GM20000 (cell line): ENCODE measurements around the gene PLD1.

ENCODE experiments used
- DNase-seq: peaks from one replicate; pipeline ENCODE4 v3.0.0; 2012; ENCODE audit warnings: low spot score
- TF ChIP-seq, protein P1 (sequence below): IDR thresholded peaks from 2 replicates; pipeline ENCODE4 v1.5.1; 2012; ENCODE audit warnings: mild to moderate bottlenecking, control low read depth; ENCODE audit errors: extremely low read depth, missing control alignments

The PLD1 gene

DNA sequence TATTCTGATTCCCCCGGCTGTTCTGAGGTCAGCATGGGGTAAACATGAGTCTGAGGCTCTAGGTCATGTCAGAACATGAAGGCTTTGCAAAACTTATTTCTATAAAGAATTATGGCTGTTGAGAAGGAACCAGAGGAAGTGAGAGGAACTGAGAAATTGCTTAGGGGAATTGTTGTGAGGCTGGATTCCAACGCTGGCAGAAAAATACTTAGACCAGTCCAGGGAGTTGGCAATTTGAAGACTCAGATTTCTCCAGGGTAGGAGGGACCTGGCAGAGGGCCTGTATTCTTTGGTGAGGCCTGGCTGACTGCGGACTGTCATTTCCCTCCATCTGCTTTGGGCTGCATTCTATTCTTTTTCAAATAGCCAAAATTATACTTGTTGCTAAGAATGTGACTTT is 155.5 kb downstream of the PLD1 start:
- DNase-seq: no peak
- TF ChIP-seq, protein P1, sequence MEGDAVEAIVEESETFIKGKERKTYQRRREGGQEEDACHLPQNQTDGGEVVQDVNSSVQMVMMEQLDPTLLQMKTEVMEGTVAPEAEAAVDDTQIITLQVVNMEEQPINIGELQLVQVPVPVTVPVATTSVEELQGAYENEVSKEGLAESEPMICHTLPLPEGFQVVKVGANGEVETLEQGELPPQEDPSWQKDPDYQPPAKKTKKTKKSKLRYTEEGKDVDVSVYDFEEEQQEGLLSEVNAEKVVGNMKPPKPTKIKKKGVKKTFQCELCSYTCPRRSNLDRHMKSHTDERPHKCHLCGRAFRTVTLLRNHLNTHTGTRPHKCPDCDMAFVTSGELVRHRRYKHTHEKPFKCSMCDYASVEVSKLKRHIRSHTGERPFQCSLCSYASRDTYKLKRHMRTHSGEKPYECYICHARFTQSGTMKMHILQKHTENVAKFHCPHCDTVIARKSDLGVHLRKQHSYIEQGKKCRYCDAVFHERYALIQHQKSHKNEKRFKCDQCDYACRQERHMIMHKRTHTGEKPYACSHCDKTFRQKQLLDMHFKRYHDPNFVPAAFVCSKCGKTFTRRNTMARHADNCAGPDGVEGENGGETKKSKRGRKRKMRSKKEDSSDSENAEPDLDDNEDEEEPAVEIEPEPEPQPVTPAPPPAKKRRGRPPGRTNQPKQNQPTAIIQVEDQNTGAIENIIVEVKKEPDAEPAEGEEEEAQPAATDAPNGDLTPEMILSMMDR: no peak

DNA sequence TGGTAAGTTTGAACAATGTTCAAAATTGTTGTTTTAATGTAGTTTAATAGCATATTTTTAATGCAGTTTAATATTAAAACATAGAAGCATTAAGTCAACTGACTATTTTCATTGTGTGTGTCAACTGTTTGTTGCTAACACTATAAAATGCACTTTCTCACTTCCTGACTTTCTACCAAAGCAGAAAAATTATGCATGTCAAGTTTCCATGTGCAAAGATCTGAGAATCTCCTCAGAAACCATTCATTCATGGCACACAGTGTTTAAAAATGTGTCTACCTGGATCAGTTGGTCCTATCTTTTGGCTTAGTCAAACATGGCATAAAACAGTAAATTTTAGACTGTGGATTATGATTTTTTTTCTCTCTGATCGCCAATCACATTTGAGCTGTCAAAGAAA is 156.0 kb downstream of the PLD1 start:
- TF ChIP-seq, protein P1: no peak
- DNase-seq: no peak

DNA sequence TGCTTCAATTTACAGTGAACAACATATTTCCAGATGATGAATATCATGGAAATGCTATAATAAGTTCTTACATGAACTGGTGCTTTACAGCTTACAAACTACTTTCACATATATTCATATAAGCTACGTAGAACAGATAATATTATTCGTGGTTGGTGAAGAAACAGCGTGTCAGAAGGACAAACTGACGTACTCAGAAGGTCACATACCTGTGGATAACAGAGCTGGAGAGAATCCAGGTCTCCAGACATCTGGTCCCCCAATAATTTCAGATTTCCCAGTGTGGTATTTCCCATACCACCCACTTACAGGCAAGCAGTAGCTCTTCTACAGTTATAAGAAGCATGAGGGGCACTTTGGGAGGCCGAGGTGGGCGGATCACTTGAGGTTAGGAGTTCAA is 156.6 kb downstream of the PLD1 start:
- TF ChIP-seq, protein P1: no peak
- DNase-seq: no peak

DNA sequence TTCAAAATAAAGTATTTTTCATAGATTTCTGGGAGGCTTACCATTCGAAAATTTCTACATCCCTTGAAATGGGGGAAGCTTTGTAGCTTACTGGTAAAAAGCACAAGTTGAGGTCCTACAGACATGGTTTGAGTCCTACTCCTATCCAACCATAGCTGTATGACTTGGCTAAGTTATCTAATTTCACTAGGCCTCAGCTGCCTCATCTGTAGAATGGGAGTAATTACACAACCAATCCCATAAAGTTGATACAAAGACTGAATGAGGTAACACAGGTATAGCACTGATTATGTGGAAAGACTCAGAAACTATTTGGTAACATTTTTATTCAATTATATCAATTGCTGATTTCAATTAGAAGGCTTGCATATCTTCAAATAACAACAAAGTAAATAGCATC is 157.4 kb downstream of the PLD1 start:
- TF ChIP-seq, protein P1: no peak
- no peak for DNase-seq

DNA sequence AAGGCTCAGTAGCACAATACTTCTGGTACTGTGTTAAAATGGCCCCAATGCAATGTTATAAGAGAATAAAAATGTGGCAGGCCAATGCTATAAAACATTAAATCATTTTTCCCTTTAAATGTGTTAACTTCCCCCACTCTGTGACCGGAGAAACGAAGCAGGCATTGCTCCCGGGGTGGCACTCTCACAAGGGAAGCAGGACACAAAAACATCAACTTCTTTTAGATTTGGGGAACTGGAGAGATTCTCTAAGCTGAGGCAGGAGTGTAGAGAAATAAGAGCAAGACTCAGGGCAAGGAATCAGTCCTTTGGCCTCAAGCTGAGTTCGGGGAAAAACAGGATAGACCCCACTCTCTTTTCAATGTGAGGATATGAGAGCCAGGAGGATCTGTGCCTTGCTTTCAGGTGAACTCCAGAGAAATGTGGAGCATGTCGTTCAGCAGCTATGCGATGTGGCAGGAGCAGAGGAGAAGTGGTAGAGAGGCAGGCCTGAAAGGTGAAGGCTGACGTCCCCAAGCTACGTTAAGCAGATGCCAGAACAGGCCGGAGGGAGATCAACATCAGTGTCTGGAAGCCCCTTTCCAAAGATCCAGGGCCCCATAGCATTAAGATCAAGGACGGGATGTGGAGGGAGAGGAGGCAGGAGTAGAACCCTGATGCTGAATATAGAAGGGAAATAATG is 160.2 kb downstream of the PLD1 start:
- no peak for DNase-seq
- TF ChIP-seq, protein P1: no peak

GRCh38 chr3:171649267-171649666 is 161.0 kb downstream of the PLD1 start:
- TF ChIP-seq, protein P1: no peak
- DNase-seq: no peak

GRCh38 chr3:171648069-171648468 is 162.2 kb downstream of the PLD1 start:
- TF ChIP-seq, protein P1: no peak
- DNase-seq: no peak
